HG02870 (cell line): Measurements from ENCODE around the gene QSOX1.
"Not testable (repeated sequence)": the region's sequence is repeated elsewhere in the genome, so short reads cannot be mapped to it uniquely, and the experiment has no call there.

Experiments used
- ATAC-seq: cut with Tn5 transposase; IDR thresholded peaks from one replicate; pipeline ENCODE4 v1.9.1; 2021; ENCODE audit warnings: mild to moderate bottlenecking, moderate library complexity; ENCODE audit not compliant: unreplicated experiment

QSOX1 gene

GRCh38 chr1:180185971-180186645 lies 31.4 kb downstream of the QSOX1 start:
- no peak for ATAC-seq

DNA sequence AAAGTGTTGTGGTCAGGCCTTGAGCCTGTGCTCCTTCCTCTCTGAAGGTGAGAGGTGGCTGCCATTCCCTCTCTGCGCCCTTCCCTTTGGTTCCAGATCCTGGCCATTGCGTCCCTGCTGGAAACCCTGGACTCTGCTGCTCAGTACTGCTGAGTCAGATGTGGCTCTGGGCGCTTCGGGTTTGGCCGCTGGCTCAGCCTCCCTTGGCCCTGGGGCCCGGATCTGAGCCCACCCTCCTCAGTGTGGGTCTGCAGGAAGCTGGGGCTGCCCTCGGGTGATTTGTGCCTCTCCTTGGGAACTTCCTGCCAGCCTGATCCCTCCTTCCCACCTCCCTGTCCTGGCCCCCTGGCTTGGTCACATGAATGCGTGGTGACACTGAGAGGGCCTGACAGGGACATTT lies 32.2 kb downstream of the QSOX1 start:
- no peak for ATAC-seq

DNA sequence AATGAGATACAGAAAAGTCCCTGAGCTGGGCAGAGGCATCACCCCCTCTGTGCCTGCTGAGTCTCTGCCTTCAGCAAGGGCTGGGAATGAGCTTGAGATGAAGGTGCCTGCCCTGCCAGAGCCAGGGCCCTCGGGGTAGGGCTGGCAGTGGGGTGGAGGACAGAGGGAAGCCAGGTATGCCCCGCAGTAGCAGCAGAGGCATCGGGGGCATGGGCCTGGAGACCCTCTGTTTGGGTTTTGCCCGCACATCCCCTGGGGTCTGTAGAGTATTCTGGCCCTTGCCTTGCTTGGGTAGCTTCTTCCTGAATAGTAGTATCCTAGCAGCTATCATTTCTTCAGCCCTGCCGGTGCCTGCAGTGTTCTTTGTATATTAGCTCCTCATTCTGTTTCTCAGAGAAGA lies 33.0 kb downstream of the QSOX1 start:
- ATAC-seq: no peak

- no peak for ATAC-seq
These were observed 33.4 kb downstream of the QSOX1 start for GRCh38 chr1:180188091-180188506.

DNA sequence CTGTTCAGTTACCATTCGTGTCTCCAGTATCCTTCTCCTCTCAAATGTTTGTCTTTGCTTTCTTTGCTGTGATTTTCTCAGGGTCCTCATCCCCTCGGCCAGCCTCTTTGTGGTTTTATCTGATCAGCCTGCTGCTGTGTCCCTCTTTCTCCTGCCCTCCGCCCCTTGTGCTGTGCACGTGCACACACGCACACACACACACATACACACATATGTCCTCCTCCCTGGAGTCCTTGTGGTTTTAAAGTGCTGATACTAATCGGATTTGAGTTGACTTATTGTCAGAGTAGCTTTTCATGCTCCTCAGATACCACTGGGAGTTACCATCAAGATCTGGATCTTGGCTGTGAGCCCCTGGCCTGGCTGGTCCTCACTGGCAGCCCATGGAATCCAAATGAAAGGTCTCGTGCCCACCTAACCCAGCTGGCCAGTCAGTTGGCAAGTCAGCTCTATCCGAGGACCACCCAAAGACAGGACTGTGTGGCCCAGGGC lies 34.1 kb downstream of the QSOX1 start:
- ATAC-seq: no peak

DNA sequence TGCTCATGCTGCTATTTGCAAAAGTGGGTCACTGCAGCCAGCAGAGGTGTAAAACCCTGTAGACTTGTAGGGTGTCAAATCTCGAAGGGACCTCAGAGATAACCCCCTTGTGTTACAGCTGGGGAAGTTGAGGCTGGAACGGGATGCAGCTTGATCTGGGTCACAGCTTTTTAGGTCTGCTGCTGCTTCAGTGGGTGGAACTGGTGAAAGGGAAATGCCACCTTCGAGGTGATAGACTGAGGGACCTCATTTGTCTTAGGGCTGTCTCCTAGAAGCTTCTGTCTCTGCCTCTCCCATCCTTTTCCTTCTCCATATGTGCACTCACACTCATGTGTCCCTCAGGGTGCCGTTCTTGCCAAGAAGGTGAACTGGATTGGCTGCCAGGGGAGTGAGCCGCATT lies 35.4 kb downstream of the QSOX1 start:
- ATAC-seq: no peak

- ATAC-seq: no peak
These were observed 37.5 kb downstream of the QSOX1 start for GRCh38 chr1:180192172-180192571.

DNA sequence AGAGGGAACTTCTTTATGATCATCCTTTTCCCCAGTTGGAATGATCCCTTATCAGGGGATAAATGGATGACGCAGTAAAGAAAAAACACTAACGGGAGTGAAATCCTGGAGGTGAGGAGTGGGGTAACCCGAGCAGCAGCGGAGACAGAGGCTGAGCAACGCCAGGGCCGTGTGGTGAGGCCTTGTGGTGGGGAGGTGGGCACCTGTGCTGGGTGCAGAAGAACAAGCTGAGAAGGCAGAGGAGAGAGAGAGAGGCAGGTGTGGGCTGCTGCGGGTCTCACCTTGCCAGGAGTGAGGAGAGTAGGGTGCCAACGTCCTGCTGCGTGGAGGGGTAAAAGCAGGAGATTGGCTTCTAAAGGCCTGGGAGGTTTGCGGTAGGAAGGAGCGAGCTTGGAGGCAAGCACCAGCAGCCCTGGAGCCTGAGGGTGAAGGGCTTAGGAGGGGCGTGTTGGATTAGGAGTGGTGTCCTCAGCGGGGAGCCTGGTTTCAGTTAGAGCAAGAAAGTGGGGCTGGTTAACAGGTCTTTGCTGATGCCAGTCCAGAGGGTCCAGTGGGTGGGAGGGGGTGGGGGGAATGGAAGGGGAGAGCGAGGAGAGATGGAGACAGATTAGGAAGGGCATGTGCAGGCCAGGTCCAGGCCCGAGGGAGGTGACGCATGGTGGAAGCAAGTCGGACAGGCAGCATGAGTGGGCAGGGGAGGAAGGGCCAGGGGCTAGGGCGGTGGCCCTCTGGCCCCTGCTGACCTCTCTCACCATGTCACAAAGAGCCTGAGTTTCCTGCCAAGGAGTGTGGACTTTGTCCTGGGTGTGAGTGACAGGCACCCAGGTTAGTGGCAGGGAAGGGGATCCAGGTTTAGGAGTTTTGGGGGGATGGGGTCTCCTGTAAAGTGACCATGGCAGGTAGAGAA lies 38.7 kb downstream of the QSOX1 start:
- ATAC-seq: no peak

GRCh38 chr1:180194048-180194425 lies 39.4 kb downstream of the QSOX1 start:
- ATAC-seq: no peak

DNA sequence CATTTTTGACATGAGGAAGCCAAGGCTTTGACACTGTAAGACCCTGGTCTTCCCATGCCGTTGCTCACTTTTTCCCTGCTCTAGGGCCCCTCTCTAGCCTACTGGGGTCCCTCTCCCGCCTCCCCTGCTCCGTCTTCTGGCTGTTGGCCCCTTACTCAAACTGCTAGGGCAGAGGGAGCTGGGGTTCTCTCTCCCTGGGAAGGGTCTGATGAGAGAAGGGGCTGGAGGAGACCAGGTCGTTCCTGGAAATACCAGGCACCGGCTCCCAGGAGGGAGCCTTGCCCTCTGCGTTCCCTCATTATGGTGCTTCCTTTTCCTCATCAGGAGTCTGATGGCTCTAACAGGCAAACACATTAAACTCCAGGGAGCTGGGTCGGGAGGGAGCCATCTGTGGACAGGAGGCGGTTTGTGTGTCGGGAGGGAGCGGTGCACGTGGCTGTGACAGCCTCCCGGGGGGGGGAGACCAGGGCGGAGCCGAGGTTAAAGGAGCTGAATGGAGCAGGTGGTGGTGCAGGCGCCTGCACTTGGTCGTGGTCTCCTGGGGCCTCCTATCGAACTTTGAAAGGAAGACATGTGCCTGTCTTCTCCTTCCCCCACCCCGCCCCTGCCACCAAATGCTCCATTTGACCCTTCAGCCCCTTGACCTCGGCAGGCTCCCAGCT lies 40.0 kb downstream of the QSOX1 start:
- ATAC-seq: no peak

- ATAC-seq: no peak
These were observed 40.7 kb downstream of the QSOX1 start for GRCh38 chr1:180195401-180195800.

DNA sequence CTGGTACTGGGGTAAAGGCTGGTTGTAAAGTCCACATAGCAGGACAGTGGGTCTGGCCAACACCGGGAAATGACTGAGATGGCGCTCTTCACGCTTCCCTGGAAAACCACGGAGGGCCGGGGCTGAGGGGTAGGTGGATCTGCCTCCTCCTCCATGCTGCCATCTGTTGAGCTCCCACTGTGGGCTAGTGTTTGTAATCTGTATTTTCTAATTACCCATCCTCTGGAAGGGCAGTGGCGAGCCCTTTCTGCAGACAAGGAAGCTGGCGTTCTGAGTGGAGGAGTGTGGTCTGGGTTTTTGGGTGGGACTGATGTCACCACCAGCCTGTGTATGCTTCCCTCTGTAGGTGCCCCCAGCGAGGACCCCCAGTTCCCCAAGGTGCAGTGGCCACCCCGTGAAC lies 41.2 kb downstream of the QSOX1 start:
- no peak for ATAC-seq

DNA sequence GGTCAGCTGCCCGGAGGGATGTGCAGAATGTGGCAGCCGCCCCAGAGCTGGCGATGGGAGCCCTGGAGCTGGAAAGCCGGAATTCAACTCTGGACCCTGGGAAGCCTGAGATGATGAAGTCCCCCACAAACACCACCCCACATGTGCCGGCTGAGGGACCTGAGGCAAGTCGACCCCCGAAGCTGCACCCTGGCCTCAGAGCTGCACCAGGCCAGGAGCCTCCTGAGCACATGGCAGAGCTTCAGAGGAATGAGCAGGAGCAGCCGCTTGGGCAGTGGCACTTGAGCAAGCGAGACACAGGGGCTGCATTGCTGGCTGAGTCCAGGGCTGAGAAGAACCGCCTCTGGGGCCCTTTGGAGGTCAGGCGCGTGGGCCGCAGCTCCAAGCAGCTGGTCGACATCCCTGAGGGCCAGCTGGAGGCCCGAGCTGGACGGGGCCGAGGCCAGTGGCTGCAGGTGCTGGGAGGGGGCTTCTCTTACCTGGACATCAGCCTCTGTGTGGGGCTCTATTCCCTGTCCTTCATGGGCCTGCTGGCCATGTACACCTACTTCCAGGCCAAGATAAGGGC lies 41.9 kb downstream of the QSOX1 start:
- ATAC-seq: no peak

DNA sequence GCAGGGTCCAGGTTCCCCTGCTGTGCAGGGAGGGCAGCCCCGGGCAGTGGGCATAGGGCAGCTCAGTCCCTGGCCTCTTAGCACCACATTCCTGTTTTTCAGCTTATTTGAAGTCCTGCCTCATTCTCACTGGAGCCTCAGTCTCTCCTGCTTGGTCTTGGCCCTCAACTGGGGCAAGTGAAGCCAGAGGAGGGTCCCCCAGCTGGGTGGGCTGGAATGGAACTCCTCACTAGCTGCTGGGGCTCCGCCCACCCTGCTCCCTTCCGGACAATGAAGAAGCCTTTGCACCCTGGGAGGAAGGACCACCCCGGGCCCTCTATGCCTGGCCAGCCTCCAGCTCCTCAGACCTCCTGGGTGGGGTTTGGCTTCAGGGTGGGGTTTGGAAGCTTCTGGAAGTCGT lies 42.6 kb downstream of the QSOX1 start:
- no peak for ATAC-seq

GRCh38 chr1:180198196-180198595 lies 43.5 kb downstream of the QSOX1 start:
- ATAC-seq: no peak

DNA sequence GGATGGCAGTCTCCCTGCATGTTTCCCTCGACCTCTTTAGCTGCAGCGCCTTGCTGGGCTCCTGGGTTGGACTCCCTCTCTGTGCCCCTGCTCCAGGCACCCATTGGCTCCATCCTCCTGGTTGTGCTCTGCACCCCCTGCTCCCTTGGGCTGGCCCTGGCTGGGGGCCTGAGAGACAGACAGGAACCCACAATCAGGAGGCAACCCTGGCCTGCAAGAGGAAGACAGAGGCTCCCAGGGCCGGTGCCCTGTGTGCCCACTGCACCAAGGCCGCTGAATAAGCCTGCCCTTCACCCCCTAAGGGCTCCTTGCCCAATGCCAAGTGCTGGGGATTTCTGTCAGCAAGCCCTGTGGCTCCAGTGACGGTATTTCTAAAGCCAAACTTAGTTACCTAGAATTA lies 43.9 kb downstream of the QSOX1 start:
- no peak for ATAC-seq

- no peak for ATAC-seq
These were observed 44.3 kb downstream of the QSOX1 start for GRCh38 chr1:180199018-180199417.

- no peak for ATAC-seq
These were observed 47.0 kb downstream of the QSOX1 start for GRCh38 chr1:180201451-180202200.

DNA sequence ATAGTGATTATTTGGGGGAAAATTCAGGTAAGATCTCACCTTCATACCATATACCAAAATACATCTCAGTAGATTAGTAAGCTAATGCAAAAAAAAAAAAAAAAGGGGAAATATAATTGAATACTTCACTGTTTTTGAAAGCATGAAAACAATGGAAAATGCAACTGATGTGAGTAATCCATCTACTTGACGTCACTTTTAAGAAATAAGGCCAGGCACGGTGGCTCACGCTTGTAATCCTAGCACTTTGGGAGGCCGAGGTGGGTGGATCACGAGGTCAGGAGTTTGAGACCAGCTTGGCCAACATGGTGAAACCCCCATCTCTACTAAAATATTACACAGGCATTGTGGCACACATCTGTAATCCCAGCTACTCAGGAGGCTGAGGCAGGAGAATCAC lies 47.9 kb downstream of the QSOX1 start:
- not testable (repeated sequence) for ATAC-seq

GRCh38 chr1:180204231-180204630 lies 49.6 kb downstream of the QSOX1 start:
- no peak for ATAC-seq

- ATAC-seq: no peak
These were observed 51.9 kb downstream of the QSOX1 start for GRCh38 chr1:180206581-180206980.
